Measurements from ENCODE around the gene UQCRQ.

DNA sequence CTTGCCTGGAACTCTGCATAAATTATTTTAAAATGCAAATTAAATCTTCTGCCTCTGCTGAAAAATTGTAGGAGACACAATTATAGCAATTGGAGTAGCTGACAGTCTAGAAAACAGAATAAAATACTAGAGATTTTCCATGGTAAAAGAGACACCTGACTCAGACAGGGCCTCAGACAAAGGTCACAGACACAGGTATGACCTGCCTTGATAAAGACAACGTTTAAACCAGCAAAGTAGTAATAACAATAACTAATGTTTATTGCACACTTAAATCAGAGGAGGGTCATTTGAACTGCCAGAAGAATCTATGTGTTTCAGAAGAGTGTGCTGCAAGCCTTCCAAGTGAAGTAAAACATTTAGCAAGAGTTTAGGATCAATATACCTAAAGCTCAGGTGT lies 49.4 kb upstream of the UQCRQ start:
- TF ChIP-seq, protein P1, sequence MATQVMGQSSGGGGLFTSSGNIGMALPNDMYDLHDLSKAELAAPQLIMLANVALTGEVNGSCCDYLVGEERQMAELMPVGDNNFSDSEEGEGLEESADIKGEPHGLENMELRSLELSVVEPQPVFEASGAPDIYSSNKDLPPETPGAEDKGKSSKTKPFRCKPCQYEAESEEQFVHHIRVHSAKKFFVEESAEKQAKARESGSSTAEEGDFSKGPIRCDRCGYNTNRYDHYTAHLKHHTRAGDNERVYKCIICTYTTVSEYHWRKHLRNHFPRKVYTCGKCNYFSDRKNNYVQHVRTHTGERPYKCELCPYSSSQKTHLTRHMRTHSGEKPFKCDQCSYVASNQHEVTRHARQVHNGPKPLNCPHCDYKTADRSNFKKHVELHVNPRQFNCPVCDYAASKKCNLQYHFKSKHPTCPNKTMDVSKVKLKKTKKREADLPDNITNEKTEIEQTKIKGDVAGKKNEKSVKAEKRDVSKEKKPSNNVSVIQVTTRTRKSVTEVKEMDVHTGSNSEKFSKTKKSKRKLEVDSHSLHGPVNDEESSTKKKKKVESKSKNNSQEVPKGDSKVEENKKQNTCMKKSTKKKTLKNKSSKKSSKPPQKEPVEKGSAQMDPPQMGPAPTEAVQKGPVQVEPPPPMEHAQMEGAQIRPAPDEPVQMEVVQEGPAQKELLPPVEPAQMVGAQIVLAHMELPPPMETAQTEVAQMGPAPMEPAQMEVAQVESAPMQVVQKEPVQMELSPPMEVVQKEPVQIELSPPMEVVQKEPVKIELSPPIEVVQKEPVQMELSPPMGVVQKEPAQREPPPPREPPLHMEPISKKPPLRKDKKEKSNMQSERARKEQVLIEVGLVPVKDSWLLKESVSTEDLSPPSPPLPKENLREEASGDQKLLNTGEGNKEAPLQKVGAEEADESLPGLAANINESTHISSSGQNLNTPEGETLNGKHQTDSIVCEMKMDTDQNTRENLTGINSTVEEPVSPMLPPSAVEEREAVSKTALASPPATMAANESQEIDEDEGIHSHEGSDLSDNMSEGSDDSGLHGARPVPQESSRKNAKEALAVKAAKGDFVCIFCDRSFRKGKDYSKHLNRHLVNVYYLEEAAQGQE (IDR thresholded peaks at IDR 0.05; ENCODE audit: unreplicated experiment): no peak
- TF ChIP-seq, protein P2, sequence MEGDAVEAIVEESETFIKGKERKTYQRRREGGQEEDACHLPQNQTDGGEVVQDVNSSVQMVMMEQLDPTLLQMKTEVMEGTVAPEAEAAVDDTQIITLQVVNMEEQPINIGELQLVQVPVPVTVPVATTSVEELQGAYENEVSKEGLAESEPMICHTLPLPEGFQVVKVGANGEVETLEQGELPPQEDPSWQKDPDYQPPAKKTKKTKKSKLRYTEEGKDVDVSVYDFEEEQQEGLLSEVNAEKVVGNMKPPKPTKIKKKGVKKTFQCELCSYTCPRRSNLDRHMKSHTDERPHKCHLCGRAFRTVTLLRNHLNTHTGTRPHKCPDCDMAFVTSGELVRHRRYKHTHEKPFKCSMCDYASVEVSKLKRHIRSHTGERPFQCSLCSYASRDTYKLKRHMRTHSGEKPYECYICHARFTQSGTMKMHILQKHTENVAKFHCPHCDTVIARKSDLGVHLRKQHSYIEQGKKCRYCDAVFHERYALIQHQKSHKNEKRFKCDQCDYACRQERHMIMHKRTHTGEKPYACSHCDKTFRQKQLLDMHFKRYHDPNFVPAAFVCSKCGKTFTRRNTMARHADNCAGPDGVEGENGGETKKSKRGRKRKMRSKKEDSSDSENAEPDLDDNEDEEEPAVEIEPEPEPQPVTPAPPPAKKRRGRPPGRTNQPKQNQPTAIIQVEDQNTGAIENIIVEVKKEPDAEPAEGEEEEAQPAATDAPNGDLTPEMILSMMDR (conservative IDR thresholded peaks at IDR 0.05; ENCODE audit: low read depth in 2 of 2): no peak
- TF ChIP-seq NANOG (IDR thresholded peaks at IDR 0.05; ENCODE audit: borderline replicate concordance) (no peak), EZH2 (IDR thresholded peaks at IDR 0.05; ENCODE audit: low read depth, unreplicated experiment) (no peak), CREB1 (CRISPR knock-in tag; IDR thresholded peaks at IDR 0.05; ENCODE audit: low read depth) (no peak), EZH2phosphoT487 (IDR thresholded peaks at IDR 0.05; ENCODE audit: unreplicated experiment) (no peak), POLR2AphosphoS5 (IDR thresholded peaks at IDR 0.05; ENCODE audit: low read depth) (no peak), ZNF331 (CRISPR knock-in tag; IDR thresholded peaks at IDR 0.05; ENCODE audit: low read depth) (no peak), JUNB (IDR thresholded peaks at IDR 0.05; ENCODE audit: unreplicated experiment) (no peak), STAT1 (IDR thresholded peaks at IDR 0.05; ENCODE audit: unreplicated experiment) (no peak), ZNF114 (CRISPR knock-in tag; IDR thresholded peaks at IDR 0.05) (no peak)
- TF ChIP-seq, protein P3, sequence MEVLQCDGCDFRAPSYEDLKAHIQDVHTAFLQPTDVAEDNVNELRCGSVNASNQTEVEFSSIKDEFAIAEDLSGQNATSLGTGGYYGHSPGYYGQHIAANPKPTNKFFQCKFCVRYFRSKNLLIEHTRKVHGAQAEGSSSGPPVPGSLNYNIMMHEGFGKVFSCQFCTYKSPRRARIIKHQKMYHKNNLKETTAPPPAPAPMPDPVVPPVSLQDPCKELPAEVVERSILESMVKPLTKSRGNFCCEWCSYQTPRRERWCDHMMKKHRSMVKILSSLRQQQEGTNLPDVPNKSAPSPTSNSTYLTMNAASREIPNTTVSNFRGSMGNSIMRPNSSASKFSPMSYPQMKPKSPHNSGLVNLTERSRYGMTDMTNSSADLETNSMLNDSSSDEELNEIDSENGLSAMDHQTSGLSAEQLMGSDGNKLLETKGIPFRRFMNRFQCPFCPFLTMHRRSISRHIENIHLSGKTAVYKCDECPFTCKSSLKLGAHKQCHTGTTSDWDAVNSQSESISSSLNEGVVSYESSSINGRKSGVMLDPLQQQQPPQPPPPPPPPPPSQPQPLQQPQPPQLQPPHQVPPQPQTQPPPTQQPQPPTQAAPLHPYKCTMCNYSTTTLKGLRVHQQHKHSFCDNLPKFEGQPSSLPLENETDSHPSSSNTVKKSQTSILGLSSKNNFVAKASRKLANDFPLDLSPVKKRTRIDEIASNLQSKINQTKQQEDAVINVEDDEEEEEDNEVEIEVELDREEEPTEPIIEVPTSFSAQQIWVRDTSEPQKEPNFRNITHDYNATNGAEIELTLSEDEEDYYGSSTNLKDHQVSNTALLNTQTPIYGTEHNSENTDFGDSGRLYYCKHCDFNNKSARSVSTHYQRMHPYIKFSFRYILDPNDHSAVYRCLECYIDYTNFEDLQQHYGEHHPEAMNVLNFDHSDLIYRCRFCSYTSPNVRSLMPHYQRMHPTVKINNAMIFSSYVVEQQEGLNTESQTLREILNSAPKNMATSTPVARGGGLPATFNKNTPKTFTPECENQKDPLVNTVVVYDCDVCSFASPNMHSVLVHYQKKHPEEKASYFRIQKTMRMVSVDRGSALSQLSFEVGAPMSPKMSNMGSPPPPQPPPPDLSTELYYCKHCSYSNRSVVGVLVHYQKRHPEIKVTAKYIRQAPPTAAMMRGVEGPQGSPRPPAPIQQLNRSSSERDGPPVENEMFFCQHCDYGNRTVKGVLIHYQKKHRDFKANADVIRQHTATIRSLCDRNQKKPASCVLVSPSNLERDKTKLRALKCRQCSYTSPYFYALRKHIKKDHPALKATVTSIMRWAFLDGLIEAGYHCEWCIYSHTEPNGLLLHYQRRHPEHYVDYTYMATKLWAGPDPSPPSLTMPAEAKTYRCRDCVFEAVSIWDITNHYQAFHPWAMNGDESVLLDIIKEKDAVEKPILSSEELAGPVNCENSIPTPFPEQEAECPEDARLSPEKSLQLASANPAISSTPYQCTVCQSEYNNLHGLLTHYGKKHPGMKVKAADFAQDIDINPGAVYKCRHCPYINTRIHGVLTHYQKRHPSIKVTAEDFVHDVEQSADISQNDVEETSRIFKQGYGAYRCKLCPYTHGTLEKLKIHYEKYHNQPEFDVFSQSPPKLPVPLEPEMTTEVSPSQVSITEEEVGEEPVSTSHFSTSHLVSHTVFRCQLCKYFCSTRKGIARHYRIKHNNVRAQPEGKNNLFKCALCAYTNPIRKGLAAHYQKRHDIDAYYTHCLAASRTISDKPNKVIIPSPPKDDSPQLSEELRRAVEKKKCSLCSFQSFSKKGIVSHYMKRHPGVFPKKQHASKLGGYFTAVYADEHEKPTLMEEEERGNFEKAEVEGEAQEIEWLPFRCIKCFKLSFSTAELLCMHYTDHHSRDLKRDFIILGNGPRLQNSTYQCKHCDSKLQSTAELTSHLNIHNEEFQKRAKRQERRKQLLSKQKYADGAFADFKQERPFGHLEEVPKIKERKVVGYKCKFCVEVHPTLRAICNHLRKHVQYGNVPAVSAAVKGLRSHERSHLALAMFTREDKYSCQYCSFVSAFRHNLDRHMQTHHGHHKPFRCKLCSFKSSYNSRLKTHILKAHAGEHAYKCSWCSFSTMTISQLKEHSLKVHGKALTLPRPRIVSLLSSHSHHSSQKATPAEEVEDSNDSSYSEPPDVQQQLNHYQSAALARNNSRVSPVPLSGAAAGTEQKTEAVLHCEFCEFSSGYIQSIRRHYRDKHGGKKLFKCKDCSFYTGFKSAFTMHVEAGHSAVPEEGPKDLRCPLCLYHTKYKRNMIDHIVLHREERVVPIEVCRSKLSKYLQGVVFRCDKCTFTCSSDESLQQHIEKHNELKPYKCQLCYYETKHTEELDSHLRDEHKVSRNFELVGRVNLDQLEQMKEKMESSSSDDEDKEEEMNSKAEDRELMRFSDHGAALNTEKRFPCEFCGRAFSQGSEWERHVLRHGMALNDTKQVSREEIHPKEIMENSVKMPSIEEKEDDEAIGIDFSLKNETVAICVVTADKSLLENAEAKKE (CRISPR knock-in tag; IDR thresholded peaks at IDR 0.05): no peak

Measured in GM23338 (cell line).